Sciatic nerve (tissue), 2 donors: ENCODE measurements around the gene DLEU7. TPM values are rescaled to one million over a fixed set of nuclear protein-coding genes. Genes with fewer than 3 reads are reported as not detected.

Experiments used
- ATAC-seq: fragments of 200-7000 bp; cut with Tn5 transposase; one replicate; pipeline ENCODE4 v1.9.1; 2020; ENCODE audit warnings: mild to moderate bottlenecking, moderate library complexity
- DNase-seq: peaks from one replicate; pipeline ENCODE4 v3.0.0-alpha.2; 2020; ENCODE audit warnings: low spot score
- intact Hi-C: fragments of 100-400 bp; cut with DNase I; formaldehyde crosslinking; loops from one replicate; pipeline ENCODE4 v1.14.2; 2022
- total RNA-seq: library from RNA; stranded (reverse); fragmentation: NEBNext Ultra II Directional; extraction: Animal tissue kit (Norgen Biotek cat#: 25700); gene quantifications from one replicate; pipeline ENCODE4 v1.2.1, GENCODE V29; 2021
- donor health status: DM: no; HTN: no; CAD: no.
- donor health status: DM: no; HTN: no; CAD: no.

Gene DLEU7
- total RNA-seq, 1 donor from 2014 or later = 11.5 TPM

- no peak for DNase-seq
- intact Hi-C loops = loop anchor here (5.0 kb wide), 1 partner anchor 823 kb away; no protein-coding TSS in a partner anchor
- ATAC-seq = no peak
Observed at GRCh38 chr13:50800091-50800739, 43.3 kb downstream of the DLEU7 start.

- intact Hi-C loops = no loop called here
- ATAC-seq = no peak
- no peak for DNase-seq
Observed at GRCh38 chr13:50798923-50799322, 44.6 kb downstream of the DLEU7 start.

- DNase-seq (no peak), ATAC-seq (peak; percentile 60)
- intact Hi-C loops = no loop called here
Observed at GRCh38 chr13:50797091-50797490, 46.4 kb downstream of the DLEU7 start.

GRCh38 chr13:50796463-50796862 lies 47.0 kb downstream of the DLEU7 start:
- DNase-seq (no peak), ATAC-seq (no peak)
- intact Hi-C loops = no loop called here

GRCh38 chr13:50794226-50794625 lies 49.3 kb downstream of the DLEU7 start:
- intact Hi-C loops = no loop called here
- DNase-seq = no peak

GRCh38 chr13:50793026-50793425 lies 50.5 kb downstream of the DLEU7 start:
- DNase-seq (no peak), ATAC-seq (no peak)
- intact Hi-C loops = no loop called here

More at GRCh38 chr13:50794226-50794625, 49.3 kb downstream of the DLEU7 start:
- ATAC-seq = no peak

GRCh38 chr13:50788551-50789210 lies 54.8 kb downstream of the DLEU7 start:
- ATAC-seq (no peak), DNase-seq (no peak)
- intact Hi-C loops = no loop called here

GRCh38 chr13:50787316-50788195 lies 55.9 kb downstream of the DLEU7 start:
- DNase-seq (no peak), ATAC-seq (no peak)
- intact Hi-C loops = no loop called here

- DNase-seq = no peak
- intact Hi-C loops = no loop called here
- ATAC-seq = no peak
Observed at GRCh38 chr13:50783717-50784290, 59.7 kb downstream of the DLEU7 start.

- ATAC-seq (no peak), DNase-seq (no peak)
- intact Hi-C loops = no loop called here
Observed at GRCh38 chr13:50783066-50783465, 60.4 kb downstream of the DLEU7 start.

- ATAC-seq = no peak
- DNase-seq = no peak
- intact Hi-C loops = no loop called here
Observed at GRCh38 chr13:50780201-50781015, 63.1 kb downstream of the DLEU7 start.

- DNase-seq (no peak), ATAC-seq (no peak)
- intact Hi-C loops = no loop called here
Observed at GRCh38 chr13:50779443-50780200, 63.9 kb downstream of the DLEU7 start.

Other genes with a start within 250 kb of the DLEU7 start
- 45.7 TPM for gene RNASEH2B, start 66.1 kb upstream of the DLEU7 start, total RNA-seq